HG03378 (cell line): Measurements from ENCODE around the gene COA8.

Experiments
- ATAC-seq: cut with Tn5 transposase; IDR thresholded peaks from one replicate; pipeline ENCODE4 v1.9.1; 2021; ENCODE audit warnings: mild to moderate bottlenecking, moderate library complexity; ENCODE audit not compliant: unreplicated experiment

The COA8 gene

GRCh38 chr14:103619057-103619456, 56.3 kb downstream of the COA8 start:
- no peak for ATAC-seq

- ATAC-seq: no peak
Observed at GRCh38 chr14:103621860-103622259, 59.1 kb downstream of the COA8 start.

GRCh38 chr14:103623308-103623707, 60.5 kb downstream of the COA8 start:
- ATAC-seq: no peak

GRCh38 chr14:103623883-103624482, 61.2 kb downstream of the COA8 start:
- no peak for ATAC-seq

GRCh38 chr14:103624860-103625259, 62.1 kb downstream of the COA8 start:
- ATAC-seq: no peak

- no peak for ATAC-seq
Observed at GRCh38 chr14:103625356-103626095, 62.8 kb downstream of the COA8 start.

- ATAC-seq: no peak
Observed at GRCh38 chr14:103626146-103626850, 63.5 kb downstream of the COA8 start.

GRCh38 chr14:103627073-103628025, 64.6 kb downstream of the COA8 start:
- ATAC-seq: no peak

- no peak for ATAC-seq
Observed at GRCh38 chr14:103628221-103628683, 65.5 kb downstream of the COA8 start.

- no peak for ATAC-seq
Observed at GRCh38 chr14:103628684-103629502, 66.1 kb downstream of the COA8 start, which contains the start of gene KLC1. TSS of gene KLC1 (plus strand) at chr14:103629211. CDS start at chr14:103654565, 25,354 bp downstream.

- ATAC-seq: no peak
Observed at GRCh38 chr14:103629503-103630121, 66.9 kb downstream of the COA8 start.

GRCh38 chr14:103630364-103631108, 67.8 kb downstream of the COA8 start:
- no peak for ATAC-seq

GRCh38 chr14:103633391-103633790, 70.6 kb downstream of the COA8 start:
- ATAC-seq: no peak

- no peak for ATAC-seq
Observed at GRCh38 chr14:103634156-103634555, 71.4 kb downstream of the COA8 start.

- no peak for ATAC-seq
Observed at GRCh38 chr14:103638594-103638993, 75.8 kb downstream of the COA8 start.
